PC-3 (cell line): ENCODE results near the gene ACBD3. TPM values are rescaled to one million over a fixed set of nuclear protein-coding genes. Genes with fewer than 3 reads are reported as not detected.
A peak's percentile ranks its signal among the peaks of the same experiment; 100 is the strongest.

Experiments
- ATAC-seq: fragments of 200-7000 bp; cut with Tn5 transposase; 2 replicates; pipeline ENCODE4 v1.9.1; 2020; ENCODE audit warnings: mild to moderate bottlenecking, moderate library complexity
- BruUV-seq: library from RNA; stranded (reverse); fragments of 400-500 nt; replicated peaks from 2 replicates; lab custom pipeline; 2021; lab: Mats Ljungman, UMichigan
- CTCF ChIA-PET: fragments of 300-600 bp; sonication (Branson Sonifier 250); formaldehyde crosslinking; loops from one replicate; lab custom pipeline; 2022; ENCODE audit warnings: antibody characterized with exemption; lab: Charles Lee
- POLR2A ChIA-PET: fragments of 300-600 bp; sonication (Branson Sonifier 250); formaldehyde crosslinking; loops from one replicate; lab custom pipeline; 2022; ENCODE audit warnings: antibody characterized with exemption; ENCODE audit not compliant: unreplicated experiment; lab: Charles Lee
- DNase-seq: peaks from one replicate; pipeline ENCODE4 v3.0.0-alpha.2; 2015
- H2AFZ ChIP-seq: fragments of 300-600 bp; sonication (generic); 2 replicates; pipeline ENCODE4 v1.6.0; 2016; ENCODE audit warnings: antibody characterized with exemption, low read length
- H3F3A ChIP-seq: fragments of 300-600 bp; sonication (generic); one replicate; pipeline ENCODE4 v1.6.0; 2017; ENCODE audit warnings: antibody characterized with exemption, low read length, control low read depth, mild to moderate bottlenecking; ENCODE audit not compliant: unreplicated experiment
- H3K27ac ChIP-seq: fragments of 300-600 bp; sonication (generic); 2 replicates; pipeline ENCODE4 v1.5.1; 2016; ENCODE audit warnings: mild to moderate bottlenecking, low read length
- H3K27me3 ChIP-seq: fragments of 300-600 bp; sonication (generic); 2 replicates; pipeline ENCODE4 v1.6.1; 2016; ENCODE audit warnings: low read length, mixed read lengths
- H3K36me3 ChIP-seq: fragments of 300-600 bp; sonication (generic); 2 replicates; pipeline ENCODE4 v1.6.1; 2016; ENCODE audit warnings: low read depth, mixed run types, low read length, mixed read lengths
- H3K4me1 ChIP-seq: fragments of 300-600 bp; sonication (generic); 2 replicates; pipeline ENCODE4 v1.5.1; 2016; ENCODE audit warnings: low read length; ENCODE audit not compliant: insufficient read depth
- H3K4me2 ChIP-seq: fragments of 300-600 bp; sonication (generic); 2 replicates; pipeline ENCODE4 v1.6.0; 2016; ENCODE audit warnings: low read length
- H3K4me3 ChIP-seq: fragments of 300-600 bp; sonication (generic); 2 replicates; pipeline ENCODE4 v1.5.1; 2016; ENCODE audit warnings: mild to moderate bottlenecking, low read length, mixed read lengths
- H3K79me2 ChIP-seq: fragments of 300-600 bp; sonication (generic); 2 replicates; pipeline ENCODE4 v1.6.1; 2017; ENCODE audit warnings: low read length, mixed read lengths
- H3K9ac ChIP-seq: fragments of 300-600 bp; sonication (generic); 2 replicates; pipeline ENCODE4 v1.6.0; 2016; ENCODE audit warnings: mild to moderate bottlenecking, low read length
- H3K9me2 ChIP-seq: fragments of 300-600 bp; sonication (generic); replicated peaks from 2 replicates; pipeline ENCODE4 v1.6.1; 2016; ENCODE audit warnings: mixed run types, low read length, mixed read lengths
- H3K9me3 ChIP-seq: fragments of 300-600 bp; sonication (generic); 2 replicates; pipeline ENCODE4 v1.6.1; 2016; ENCODE audit warnings: low read length, mixed read lengths
- H4K20me1 ChIP-seq: fragments of 300-600 bp; sonication (generic); 2 replicates; pipeline ENCODE4 v1.6.1; 2016; ENCODE audit warnings: low read length, mixed read lengths
- CTCF ChIP-seq: fragments of 300-600 bp; sonication (generic); conservative IDR thresholded peaks from 2 replicates; pipeline ENCODE4 v1.5.1; 2017; ENCODE audit warnings: antibody characterized with exemption, low read depth, mild to moderate bottlenecking, low read length
- EZH2 ChIP-seq: fragments of 300-600 bp; sonication (generic); IDR thresholded peaks from one replicate; pipeline ENCODE4 v1.6.1; 2017; ENCODE audit warnings: antibody characterized with exemption, mild to moderate bottlenecking, low read length; ENCODE audit not compliant: unreplicated experiment
- EZH2phosphoT487 ChIP-seq: fragments of 300-600 bp; sonication (generic); IDR thresholded peaks from 2 replicates; pipeline ENCODE4 v1.6.1; 2018; ENCODE audit warnings: mild to moderate bottlenecking, antibody characterized with exemption, low read length, borderline replicate concordance
- intact Hi-C: fragments of 100-400 bp; cut with micrococcal nuclease; formaldehyde crosslinking; loops from 2 replicates; pipeline ENCODE4 v1.9.0; 2023
- total RNA-seq: library from RNA; depleted of rRNA; stranded (reverse); fragments of >200 nt; gene quantifications from 2 replicates; pipeline ENCODE4 v1.2.3, GENCODE V29; 2014

ACBD3 gene
- total RNA-seq, 1 experiment from 2014 or later, result 62.2 TPM

- Histone ChIP-seq H3K4me1 (peaks cover 18% of the 10 kb centered on the region), H3K36me3 (no peaks in the 10 kb centered on the region), H3K79me2 (no peaks in the 10 kb centered on the region), H3K27ac (peak overlapping the region; percentile 62), H3K9ac (peak overlapping the region; percentile 18; the same call in 1 of the 2 replicates), H3F3A (no peaks in the 10 kb centered on the region), H3K9me3 (no peaks in the 10 kb centered on the region), H2AFZ (peak overlapping the region; percentile 51), H3K9me2 (no peaks in the 10 kb centered on the region), H3K4me3 (no peak overlapping the region), H3K27me3 (no peaks in the 10 kb centered on the region), H3K4me2 (peak overlapping the region; percentile 42), H4K20me1 (no peaks in the 10 kb centered on the region)
- CTCF ChIA-PET, result interaction anchor here (1.0 kb wide), 1 partner anchor 8 kb away, joined by 3 read pairs; no protein-coding TSS in a partner anchor
- DNase-seq, result no peak
- intact Hi-C loops, result no loop called here
- peak; percentile 21 for ATAC-seq
- no TSS peak for BruUV-seq
- no peak for TF ChIP-seq EZH2phosphoT487
- no peak for TF ChIP-seq CTCF
- no peak for TF ChIP-seq EZH2
- POLR2A ChIA-PET, result interaction anchor here (0.6 kb wide), 2 partner anchors 15 to 16 kb away, joined by 3 read pairs; no protein-coding TSS in a partner anchor
Observed at GRCh38 chr1:226133504-226134123, 52.9 kb downstream of the ACBD3 start.

GRCh38 chr1:226132728-226133503 is 53.6 kb downstream of the ACBD3 start:
- H3K4me1 ChIP-seq, result peaks cover 25% of the 10 kb centered on the region
- H3K4me3 ChIP-seq, result no peak overlapping the region
- TF ChIP-seq EZH2, result no peak
- TF ChIP-seq EZH2phosphoT487, result no peak
- TF ChIP-seq CTCF, result no peak
- no peaks in the 10 kb centered on the region for H3K9me2 ChIP-seq
- intact Hi-C loops, result no loop called here
- H3K9ac ChIP-seq, result peak overlapping the region; percentile 18; the same call in 1 of the 2 replicates
- peak overlapping the region; percentile 51 for H2AFZ ChIP-seq
- no TSS peak for BruUV-seq
- no peaks in the 10 kb centered on the region for H3K27me3 ChIP-seq
- H3F3A ChIP-seq, result no peaks in the 10 kb centered on the region
- no peaks in the 10 kb centered on the region for H3K9me3 ChIP-seq
- CTCF ChIA-PET, result interaction anchor here (1.0 kb wide), 1 partner anchor 7 kb away, joined by 3 read pairs; no protein-coding TSS in a partner anchor
- peak overlapping the region; percentile 42 for H3K4me2 ChIP-seq
- DNase-seq, result peak; percentile 91
- H4K20me1 ChIP-seq, result no peaks in the 10 kb centered on the region
- POLR2A ChIA-PET, result interaction anchor here (0.6 kb wide), 1 partner anchor 16 kb away, joined by 3 read pairs; no protein-coding TSS in a partner anchor
- no peaks in the 10 kb centered on the region for H3K79me2 ChIP-seq
- H3K36me3 ChIP-seq, result no peaks in the 10 kb centered on the region
- peak; percentile 62 for ATAC-seq
- H3K27ac ChIP-seq, result peak overlapping the region; percentile 62

GRCh38 chr1:226131639-226132038 is 54.9 kb downstream of the ACBD3 start:
- no peaks in the 10 kb centered on the region for H3K36me3 ChIP-seq
- no peak for TF ChIP-seq EZH2phosphoT487
- no peak for TF ChIP-seq CTCF
- TF ChIP-seq EZH2, result no peak
- no peak overlapping the region for H3K4me3 ChIP-seq
- ATAC-seq (no peak), DNase-seq (no peak)
- intact Hi-C loops, result no loop called here
- no peaks in the 10 kb centered on the region for H3K9me3 ChIP-seq
- H3K79me2 ChIP-seq, result no peaks in the 10 kb centered on the region
- ChIA-PET CTCF (no interaction called here), POLR2A (no interaction called here)
- no TSS peak for BruUV-seq
- H3K27me3 ChIP-seq, result no peaks in the 10 kb centered on the region
- H3K9ac ChIP-seq, result no peak overlapping the region
- H4K20me1 ChIP-seq, result no peaks in the 10 kb centered on the region
- no peaks in the 10 kb centered on the region for H3F3A ChIP-seq
- no peak overlapping the region for H3K27ac ChIP-seq
- no peak overlapping the region for H2AFZ ChIP-seq
- no peak overlapping the region for H3K4me2 ChIP-seq
- no peaks in the 10 kb centered on the region for H3K9me2 ChIP-seq
- peaks cover 36% of the 10 kb centered on the region for H3K4me1 ChIP-seq
